ENCODE measurements around the gene NRGN.

The NRGN gene

GRCh38 chr11:124747406-124748099 lies 7.8 kb downstream of the NRGN start:
- H3K36me3 Mint-ChIP-seq (ENCODE audit: low read depth) = peaks cover 4% of the 10 kb centered on the region
- no peaks in the 10 kb centered on the region for H3K9me3 Mint-ChIP-seq
- H3K4me1 Mint-ChIP-seq (ENCODE audit: low read depth) = peaks cover 12% of the 10 kb centered on the region
- DNase-seq = no peak
- peaks cover 3% of the 10 kb centered on the region for H3K27me3 Mint-ChIP-seq
- peak overlapping the region; percentile 86 for H3K4me3 Mint-ChIP-seq
- no peak overlapping the region for H3K27ac Mint-ChIP-seq

DNA sequence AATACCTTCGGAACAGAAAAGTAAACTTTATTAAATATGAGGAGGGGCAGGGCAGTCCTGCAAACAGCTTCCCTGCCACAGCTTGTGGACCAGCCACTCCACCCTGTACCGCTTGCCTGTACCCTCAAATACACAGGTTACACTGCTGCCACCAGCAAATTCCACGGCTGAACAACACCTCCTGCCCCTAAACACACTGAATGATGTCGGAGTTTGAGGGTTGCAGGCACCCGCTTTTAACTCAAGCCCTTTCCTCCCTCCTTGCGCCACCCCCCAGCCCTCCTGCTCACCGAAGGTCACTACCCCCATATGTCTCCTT lies 8.3 kb downstream of the NRGN start:
- Mint-ChIP-seq H3K4me3 (no peak overlapping the region), H3K27ac (no peak overlapping the region), H3K9me3 (no peaks in the 10 kb centered on the region), H3K36me3 (ENCODE audit: low read depth) (peaks cover 4% of the 10 kb centered on the region), H3K4me1 (ENCODE audit: low read depth) (peaks cover 12% of the 10 kb centered on the region), H3K27me3 (peaks cover 3% of the 10 kb centered on the region)
- DNase-seq = no peak

DNA sequence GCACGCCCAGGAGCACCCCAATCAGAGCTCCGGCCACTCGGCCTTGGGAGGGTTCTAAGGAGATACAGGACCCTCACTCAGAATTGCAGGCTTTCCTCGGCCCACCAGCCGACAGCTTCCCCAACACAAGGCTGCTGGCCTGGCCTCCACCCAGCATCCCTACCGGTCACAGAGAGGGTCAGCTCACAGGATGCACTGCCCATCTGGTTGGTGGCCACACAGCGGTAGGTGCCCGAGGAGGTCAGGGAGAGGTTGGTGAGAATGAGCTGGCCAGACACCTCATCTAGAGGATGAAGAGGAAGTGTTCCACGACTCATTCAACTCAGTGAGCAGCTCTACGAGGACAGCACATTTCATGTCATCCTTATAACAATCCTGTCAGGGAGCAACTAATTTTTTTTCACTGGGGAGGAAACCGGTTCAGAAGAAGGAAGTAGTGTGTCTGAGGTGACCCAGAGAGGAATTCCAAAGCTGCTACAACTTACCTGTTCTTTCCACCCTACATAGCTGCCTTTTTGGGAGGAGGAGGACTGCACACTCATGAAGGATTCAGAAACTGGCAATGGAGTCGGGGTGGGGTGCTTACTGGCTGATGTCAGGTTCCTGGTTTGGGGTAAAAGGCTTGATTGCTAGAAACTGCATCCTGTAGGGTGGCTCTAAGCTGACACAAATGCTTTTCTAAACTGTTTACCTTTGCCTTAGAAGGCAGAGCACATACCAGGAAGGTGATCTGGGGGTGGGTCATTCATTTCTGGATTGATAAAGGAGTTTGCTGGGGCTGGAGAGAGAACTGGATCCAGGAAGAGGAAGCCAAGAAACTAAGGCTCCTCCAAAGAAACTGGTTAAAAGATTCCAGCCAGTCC lies 9.0 kb downstream of the NRGN start:
- Mint-ChIP-seq H3K27me3 (peaks cover 3% of the 10 kb centered on the region), H3K9me3 (no peaks in the 10 kb centered on the region), H3K36me3 (ENCODE audit: low read depth) (peaks cover 4% of the 10 kb centered on the region), H3K4me3 (no peak overlapping the region), H3K27ac (no peak overlapping the region), H3K4me1 (ENCODE audit: low read depth) (peaks cover 12% of the 10 kb centered on the region)
- no peak for DNase-seq

DNA sequence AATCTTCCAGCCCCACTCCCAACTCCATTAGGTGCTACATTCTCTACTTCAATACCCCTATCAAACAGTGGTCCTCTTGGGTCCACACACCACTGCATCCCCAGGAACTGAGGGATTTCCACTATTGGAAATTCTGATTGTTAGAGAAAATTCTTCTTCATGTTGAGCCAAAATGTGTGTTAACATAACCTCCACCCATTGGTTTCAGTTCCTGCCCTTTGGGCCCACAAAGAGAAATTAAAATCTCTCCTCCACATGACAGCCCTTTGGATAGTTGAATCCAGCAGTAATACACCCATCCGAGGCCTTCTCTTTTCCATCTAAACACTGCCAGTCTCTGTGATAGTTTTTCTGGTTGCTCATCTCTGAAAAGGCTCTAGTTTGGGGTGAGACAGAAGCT lies 10.2 kb downstream of the NRGN start:
- H3K27me3 Mint-ChIP-seq = peaks cover 3% of the 10 kb centered on the region
- no peak for DNase-seq

GRCh38 chr11:124751391-124751740 lies 11.6 kb downstream of the NRGN start:
- DNase-seq = no peak
- H3K9me3 Mint-ChIP-seq = no peaks in the 10 kb centered on the region
- H3K4me1 Mint-ChIP-seq (ENCODE audit: low read depth) = peaks cover 7% of the 10 kb centered on the region
- no peak overlapping the region for H3K4me3 Mint-ChIP-seq
- peaks cover 4% of the 10 kb centered on the region for H3K36me3 Mint-ChIP-seq (ENCODE audit: low read depth)
- H3K27me3 Mint-ChIP-seq = peaks cover 9% of the 10 kb centered on the region
- H3K27ac Mint-ChIP-seq = no peak overlapping the region

More for the DNA sequence above, 10.2 kb downstream of the NRGN start:
- H3K9me3 Mint-ChIP-seq = no peaks in the 10 kb centered on the region
- peaks cover 4% of the 10 kb centered on the region for H3K36me3 Mint-ChIP-seq (ENCODE audit: low read depth)
- no peak overlapping the region for H3K4me3 Mint-ChIP-seq
- H3K27ac Mint-ChIP-seq = no peak overlapping the region
- peaks cover 12% of the 10 kb centered on the region for H3K4me1 Mint-ChIP-seq (ENCODE audit: low read depth)

DNA sequence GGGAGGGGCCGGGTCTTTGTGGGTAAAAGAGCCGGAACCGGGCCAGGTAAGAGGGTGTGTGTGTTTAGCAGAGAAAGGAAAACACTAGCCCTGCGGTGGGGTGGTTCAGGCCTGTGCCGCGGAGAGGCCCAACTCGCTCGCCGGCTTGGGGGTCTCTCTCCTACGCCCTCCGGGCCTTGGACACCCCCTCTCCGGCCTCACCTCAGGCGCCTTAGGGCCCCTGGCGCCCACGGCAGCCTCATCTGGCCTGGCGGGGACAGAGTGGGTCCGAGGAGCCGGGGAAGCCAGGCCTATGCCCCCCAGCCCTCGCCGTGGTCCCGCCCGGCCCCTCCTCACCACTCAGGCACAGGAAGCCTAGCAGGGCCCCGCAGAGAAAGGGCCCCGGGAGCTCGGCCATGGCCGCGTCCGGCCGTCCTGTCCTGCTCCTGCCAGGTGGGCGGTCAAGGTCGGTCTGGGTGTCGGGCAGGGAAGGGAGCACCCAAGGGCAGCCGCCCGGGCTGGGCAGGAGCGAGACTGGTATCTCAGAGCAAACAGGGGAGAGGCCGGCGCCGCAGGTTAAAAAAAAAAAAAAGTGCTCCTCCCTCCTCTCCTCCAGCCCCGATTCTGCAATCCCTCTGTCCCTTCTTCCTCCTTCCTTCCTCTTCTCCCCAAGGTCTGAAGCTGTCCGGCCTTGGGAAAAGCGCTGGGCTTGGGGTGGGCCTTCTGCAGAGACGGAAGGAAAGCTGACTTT lies 12.2 kb downstream of the NRGN start, which contains the start of gene VSIG2:
Gene VSIG2, minus strand, starts transcription at position 515 of the 730 bp plus-strand sequence. Its CDS starts 118 bp downstream, at position 397.
- Mint-ChIP-seq H3K36me3 (ENCODE audit: low read depth) (no peaks in the 10 kb centered on the region), H3K4me1 (ENCODE audit: low read depth) (peaks cover 3% of the 10 kb centered on the region), H3K27me3 (peaks cover 15% of the 10 kb centered on the region), H3K4me3 (no peak within 1 kb of the TSS), H3K9me3 (no peaks in the 10 kb centered on the region), H3K27ac (no peak within 1 kb of the TSS)
- no peak for DNase-seq

GRCh38 chr11:124752471-124753102 lies 12.8 kb downstream of the NRGN start:
- Mint-ChIP-seq H3K9me3 (no peaks in the 10 kb centered on the region), H3K4me1 (ENCODE audit: low read depth) (peaks cover 1% of the 10 kb centered on the region), H3K4me3 (no peak overlapping the region), H3K27me3 (peaks cover 22% of the 10 kb centered on the region), H3K27ac (no peak overlapping the region), H3K36me3 (ENCODE audit: low read depth) (no peaks in the 10 kb centered on the region)
- no peak for DNase-seq

GRCh38 chr11:124753205-124753604 lies 13.5 kb downstream of the NRGN start:
- Mint-ChIP-seq H3K36me3 (ENCODE audit: low read depth) (no peaks in the 10 kb centered on the region), H3K4me1 (ENCODE audit: low read depth) (peaks cover 6% of the 10 kb centered on the region), H3K27ac (no peak overlapping the region), H3K4me3 (no peak overlapping the region), H3K9me3 (no peaks in the 10 kb centered on the region), H3K27me3 (peaks cover 28% of the 10 kb centered on the region)
- DNase-seq = no peak

GRCh38 chr11:124753624-124754023 lies 13.9 kb downstream of the NRGN start:
- DNase-seq = no peak
- Mint-ChIP-seq H3K36me3 (ENCODE audit: low read depth) (no peaks in the 10 kb centered on the region), H3K4me3 (no peak overlapping the region), H3K27me3 (peaks cover 32% of the 10 kb centered on the region), H3K27ac (no peak overlapping the region), H3K9me3 (no peaks in the 10 kb centered on the region), H3K4me1 (ENCODE audit: low read depth) (peaks cover 10% of the 10 kb centered on the region)

- Mint-ChIP-seq H3K4me1 (ENCODE audit: low read depth) (peaks cover 13% of the 10 kb centered on the region), H3K4me3 (no peak overlapping the region), H3K9me3 (no peaks in the 10 kb centered on the region), H3K36me3 (ENCODE audit: low read depth) (no peaks in the 10 kb centered on the region), H3K27ac (no peak overlapping the region), H3K27me3 (peaks cover 39% of the 10 kb centered on the region)
- no peak for DNase-seq
These were observed 14.6 kb downstream of the NRGN start for GRCh38 chr11:124754309-124754708.

DNA sequence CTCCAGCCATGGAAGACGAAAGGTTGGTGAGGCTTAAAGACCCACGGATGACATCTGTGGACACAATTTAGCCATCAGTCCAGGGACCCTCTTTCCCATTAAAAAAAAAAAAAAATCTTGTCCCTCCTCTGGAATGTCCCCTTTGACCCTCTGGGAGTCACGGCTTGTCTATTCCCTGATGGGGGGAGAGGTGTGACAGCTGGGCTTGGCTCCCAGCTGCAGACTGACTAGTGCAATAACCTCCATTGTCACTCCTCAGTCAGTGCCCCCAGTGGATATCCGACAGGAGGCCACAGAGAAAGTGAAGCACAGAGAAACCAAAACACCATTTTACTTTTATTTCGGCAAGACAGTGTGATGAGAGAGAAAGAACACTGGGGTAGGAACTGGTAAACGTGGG lies 15.0 kb downstream of the NRGN start:
- no peak for DNase-seq
- Mint-ChIP-seq H3K4me1 (ENCODE audit: low read depth) (peaks cover 16% of the 10 kb centered on the region), H3K27ac (no peak overlapping the region), H3K4me3 (no peak overlapping the region), H3K9me3 (no peaks in the 10 kb centered on the region), H3K27me3 (peaks cover 42% of the 10 kb centered on the region), H3K36me3 (ENCODE audit: low read depth) (no peaks in the 10 kb centered on the region)

GRCh38 chr11:124756033-124756752 lies 16.5 kb downstream of the NRGN start:
- no peak for DNase-seq
- H3K9me3 Mint-ChIP-seq = no peaks in the 10 kb centered on the region
- no peaks in the 10 kb centered on the region for H3K36me3 Mint-ChIP-seq (ENCODE audit: low read depth)
- H3K27ac Mint-ChIP-seq = no peak overlapping the region
- H3K4me3 Mint-ChIP-seq = no peak overlapping the region
- H3K4me1 Mint-ChIP-seq (ENCODE audit: low read depth) = peaks cover 24% of the 10 kb centered on the region
- peaks cover 54% of the 10 kb centered on the region for H3K27me3 Mint-ChIP-seq

DNA sequence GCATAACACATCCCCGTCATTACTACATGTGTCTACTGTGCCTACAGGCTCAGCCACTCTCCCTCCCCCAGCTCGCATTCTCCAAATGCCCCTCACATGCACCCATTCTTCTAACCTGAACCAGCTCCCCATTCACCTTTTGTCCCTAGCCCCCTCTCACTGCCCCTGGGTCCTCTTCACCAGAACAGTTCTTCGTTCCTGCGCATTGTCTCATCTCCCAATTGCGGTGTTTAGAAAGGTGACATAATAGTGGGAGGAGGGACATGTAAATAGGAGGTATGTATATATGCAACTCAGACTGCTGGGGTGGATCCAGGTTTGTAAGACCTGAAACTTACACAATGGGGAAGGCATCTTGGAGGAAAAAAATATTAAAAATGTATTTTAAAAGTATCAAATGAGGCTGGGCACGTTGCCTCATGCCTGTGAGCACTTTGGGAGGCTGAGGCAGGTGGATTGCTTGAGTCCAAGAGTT lies 17.0 kb downstream of the NRGN start:
- Mint-ChIP-seq H3K4me1 (ENCODE audit: low read depth) (peaks cover 29% of the 10 kb centered on the region), H3K36me3 (ENCODE audit: low read depth) (no peaks in the 10 kb centered on the region), H3K9me3 (no peaks in the 10 kb centered on the region), H3K27me3 (peaks cover 60% of the 10 kb centered on the region), H3K27ac (no peak overlapping the region), H3K4me3 (no peak overlapping the region)
- DNase-seq = no peak

DNA sequence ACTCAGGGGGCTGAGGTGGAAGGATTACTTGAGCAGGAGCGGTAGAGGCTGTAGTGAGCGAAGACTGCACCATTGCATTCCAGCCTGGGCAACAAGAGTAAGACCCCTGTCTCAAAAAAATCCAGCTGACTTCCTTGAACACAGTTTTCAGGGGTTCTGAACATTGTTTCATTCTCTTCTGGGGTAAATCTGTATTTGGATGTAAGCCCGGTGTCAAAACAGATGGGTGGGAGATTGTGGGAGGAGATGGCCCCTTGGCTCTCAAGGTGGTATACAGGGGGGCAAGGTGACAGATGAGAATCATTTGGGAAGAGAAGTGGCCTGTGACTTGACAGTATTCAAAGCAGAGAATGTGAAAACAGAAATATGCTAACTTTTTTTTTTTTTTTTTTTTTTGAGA lies 17.6 kb downstream of the NRGN start:
- Mint-ChIP-seq H3K36me3 (ENCODE audit: low read depth) (no peaks in the 10 kb centered on the region), H3K9me3 (no peaks in the 10 kb centered on the region), H3K27me3 (peaks cover 61% of the 10 kb centered on the region), H3K4me1 (ENCODE audit: low read depth) (peaks cover 30% of the 10 kb centered on the region), H3K4me3 (no peak overlapping the region), H3K27ac (no peak overlapping the region)
- DNase-seq = no peak

All from activated T-cell treated with anti-CD3 and anti-CD28 coated beads, Interleukin-2, amount 50 U/mL, for 24 hours (primary cell).